H1 (cell line): ENCODE results near the gene DNLZ. TPM values are rescaled to one million over a fixed set of nuclear protein-coding genes. Genes with fewer than 3 reads are reported as not detected.

Experiments used
- CTCF ChIA-PET: fragments of 300-600 bp; sonication (Branson Sonifier 250); formaldehyde crosslinking; loops from one replicate; lab custom pipeline; 2021; ENCODE audit not compliant: partially characterized antibody; lab: Charles Lee
- POLR2A ChIA-PET: fragments of 300-600 bp; sonication (Branson Sonifier 250); formaldehyde crosslinking; loops from one replicate; lab custom pipeline; 2021; ENCODE audit warnings: inconsistent platforms; ENCODE audit not compliant: partially characterized antibody; lab: Charles Lee
- DNase-seq, 2 experiments: peaks; one replicate each; pipeline versions ENCODE4 v3.0.0 to v3.0.0-alpha.2; 2010 to 2022; ENCODE audit warnings: low spot score in 2 of 2, low read depth in 1 of 2, mixed read lengths in 1 of 2
- FAIRE-seq: peaks from 2 replicates; lab custom pipeline; 2011; peaks lifted over from hg19 to GRCh38; lab: Jason Lieb, UNC
- H2AFZ ChIP-seq: 2 replicates; pipeline ENCODE4 v1.8.1; 2012; ENCODE audit warnings: low read length, inconsistent platforms
- H2AK5ac ChIP-seq: 2 replicates; pipeline ENCODE4 v1.6.1; 2013; ENCODE audit warnings: low read depth, low read length
- H2BK120ac ChIP-seq: replicated peaks from 2 replicates; pipeline ENCODE3; 2013; ENCODE audit warnings: low read depth, low read length, inconsistent platforms
- H2BK12ac ChIP-seq: 2 replicates; pipeline ENCODE4 v1.6.1; 2013; ENCODE audit warnings: low read depth, low read length
- H2BK15ac ChIP-seq: 2 replicates; pipeline ENCODE4 v1.6.1; 2013; ENCODE audit warnings: low read length
- H2BK20ac ChIP-seq: 2 replicates; pipeline ENCODE4 v1.6.1; 2013; ENCODE audit warnings: low read length
- H2BK5ac ChIP-seq: 2 replicates; pipeline ENCODE4 v1.6.1; 2013; ENCODE audit warnings: low read depth, low read length
- H3K14ac ChIP-seq: 2 replicates; pipeline ENCODE4 v1.6.1; 2013; ENCODE audit warnings: inconsistent platforms; ENCODE audit not compliant: insufficient read length
- H3K18ac ChIP-seq: 2 replicates; pipeline ENCODE4 v1.6.1; 2013; ENCODE audit warnings: low read length; ENCODE audit errors: extremely low read depth
- H3K23ac ChIP-seq: 2 replicates; pipeline ENCODE4 v1.6.1; 2013; ENCODE audit warnings: inconsistent platforms; ENCODE audit not compliant: insufficient read length
- H3K23me2 ChIP-seq: 2 replicates; pipeline ENCODE4 v1.6.1; 2013; ENCODE audit warnings: low read depth, low read length
- H3K27ac ChIP-seq: 2 replicates; pipeline ENCODE4 v1.6.1; 2011; ENCODE audit warnings: low read depth, low read length, inconsistent platforms
- H3K27me3 ChIP-seq, 4 experiments: replicated peaks in 1 of 4; 1 replicate in 1 of 4; 2 replicates in 3 of 4; pipeline versions ENCODE4 v1.6.1 to v1.8.1; 2011 to 2013; ENCODE audit warnings: low read length in 3 of 4, mild to moderate bottlenecking in 3 of 4, inconsistent platforms in 2 of 4, mixed read lengths in 2 of 4, moderate library complexity in 1 of 4; ENCODE audit not compliant: control insufficient read depth in 3 of 4, insufficient read depth in 3 of 4; ENCODE audit errors: extremely low read depth in 1 of 4
- H3K36me3 ChIP-seq, 4 experiments: 2 replicates each; pipeline versions ENCODE4 v1.6.1 to v1.8.1; 2011 to 2013; ENCODE audit warnings: mild to moderate bottlenecking in 4 of 4, low read length in 3 of 4, moderate library complexity in 2 of 4, control low read depth in 1 of 4, inconsistent platforms in 1 of 4; ENCODE audit not compliant: insufficient read depth in 4 of 4, control insufficient read depth in 2 of 4
- H3K4ac ChIP-seq: replicated peaks from 2 replicates; pipeline ENCODE3; 2013; ENCODE audit warnings: low read length, low read depth, mixed read lengths, inconsistent platforms; ENCODE audit not compliant: insufficient read length
- H3K4me1 ChIP-seq, 4 experiments: replicated peaks in 1 of 4; 1 replicate in 1 of 4; 2 replicates in 3 of 4; pipeline versions ENCODE4 v1.6.1 to v1.8.1; 2011 to 2013; ENCODE audit warnings: low read length in 3 of 4, inconsistent platforms in 2 of 4, mixed read lengths in 1 of 4; ENCODE audit not compliant: insufficient read depth in 4 of 4, control insufficient read depth in 3 of 4
- H3K4me2 ChIP-seq, 2 experiments: 2 replicates each; pipeline versions ENCODE4 v1.6.1 to v1.8.1; 2011 to 2013; ENCODE audit warnings: low read depth in 2 of 2, low read length in 2 of 2, control low read depth in 1 of 2, inconsistent platforms in 1 of 2, mild to moderate bottlenecking in 1 of 2; ENCODE audit not compliant: insufficient read depth in 1 of 2
- H3K4me3 ChIP-seq, 4 experiments: fragments of 200-600, 300-600 bp in 1 of 4; sonication (generic), shearing (Covaris generic), sonication (Bioruptor Twin) in 1 of 4; 2 replicates each; pipeline versions ENCODE4 v1.5.1 to v1.8.1; 2011 to 2016; ENCODE audit warnings: low read length in 4 of 4, low read depth in 3 of 4, control low read depth in 2 of 4, inconsistent platforms in 2 of 4, mild to moderate bottlenecking in 2 of 4, mixed read lengths in 1 of 4, moderate library complexity in 1 of 4; ENCODE audit not compliant: insufficient read depth in 2 of 4; ENCODE audit errors: extremely low read depth in 1 of 4
- H3K56ac ChIP-seq: replicated peaks from 2 replicates; pipeline ENCODE3; 2013; ENCODE audit warnings: low read depth, mild to moderate bottlenecking, mixed read lengths, low read length, inconsistent platforms; ENCODE audit not compliant: insufficient read length
- H3K79me1 ChIP-seq: 2 replicates; pipeline ENCODE4 v1.6.1; 2013; ENCODE audit warnings: low read depth, low read length, control low read depth
- H3K79me2 ChIP-seq, 2 experiments: 2 replicates each; pipeline versions ENCODE4 v1.6.1 to v1.8.1; 2012 to 2013; ENCODE audit warnings: low read length in 2 of 2, mild to moderate bottlenecking in 2 of 2, inconsistent platforms in 1 of 2; ENCODE audit not compliant: insufficient read depth in 2 of 2, control insufficient read depth in 1 of 2
- H3K9ac ChIP-seq, 4 experiments: replicated peaks in 1 of 4; 1 replicate in 1 of 4; 2 replicates in 3 of 4; pipeline versions ENCODE4 v1.6.1 to v1.8.1; 2011 to 2013; ENCODE audit warnings: low read depth in 3 of 4, low read length in 3 of 4, control low read depth in 2 of 4, mild to moderate bottlenecking in 2 of 4, moderate library complexity in 2 of 4, inconsistent platforms in 1 of 4; ENCODE audit errors: extremely low read depth in 1 of 4
- H3K9me3 ChIP-seq, 2 experiments: 2 replicates each; pipeline versions ENCODE4 v1.6.1 to v1.8.1; 2012 to 2013; ENCODE audit warnings: mild to moderate bottlenecking in 2 of 2, moderate library complexity in 2 of 2, control low read depth in 1 of 2, inconsistent platforms in 1 of 2, low read depth in 1 of 2, low read length in 1 of 2, mixed read lengths in 1 of 2; ENCODE audit not compliant: insufficient read depth in 2 of 2
- H4K20me1 ChIP-seq, 2 experiments: replicated peaks in 1 of 2; 2 replicates each; pipeline versions ENCODE3 to v1.8.1; 2011 to 2013; ENCODE audit warnings: inconsistent platforms in 2 of 2, low read length in 2 of 2, mild to moderate bottlenecking in 1 of 2; ENCODE audit not compliant: insufficient read depth in 2 of 2, control insufficient read depth in 1 of 2
- H4K5ac ChIP-seq: 2 replicates; pipeline ENCODE4 v1.6.1; 2013; ENCODE audit warnings: low read length, low read depth, mixed read lengths, inconsistent platforms; ENCODE audit not compliant: insufficient read length
- H4K8ac ChIP-seq: 2 replicates; pipeline ENCODE4 v1.8.0; 2013; ENCODE audit warnings: mild to moderate bottlenecking, moderate library complexity, low read length, inconsistent platforms; ENCODE audit not compliant: insufficient read depth; ENCODE audit errors: extremely low read depth
- H4K91ac ChIP-seq: replicated peaks from 2 replicates; pipeline ENCODE3; 2013; ENCODE audit warnings: low read length, mixed read lengths, inconsistent platforms; ENCODE audit not compliant: insufficient read length
- EP300 ChIP-seq, 2 experiments: IDR thresholded peaks; 1 replicate in 1 of 2; 2 replicates in 1 of 2; pipeline ENCODE4 v1.6.1; 2011 to 2012; ENCODE audit warnings: low read depth in 2 of 2, low read length in 2 of 2, mild to moderate bottlenecking in 2 of 2, borderline replicate concordance in 1 of 2, inconsistent platforms in 1 of 2, moderate library complexity in 1 of 2
- SRF ChIP-seq: IDR thresholded peaks from 2 replicates; pipeline ENCODE4 v1.6.1; 2011; ENCODE audit warnings: mild to moderate bottlenecking, low read depth, low read length, moderate library complexity
- WGBS, 2 experiments: shearing (Covaris generic) in 1 of 2; methylation state at CpG; one replicate each; pipeline versions ENCODE4 v1.1.6 to v1.1.7; 2013 to 2015; ENCODE audit warnings: low lambda C conversion rate in 2 of 2, mixed read lengths in 2 of 2, inconsistent platforms in 1 of 2, low coverage in 1 of 2, missing lambda C conversion rate in 1 of 2; ENCODE audit not compliant: insufficient replicate concordance in 2 of 2, insufficient coverage in 1 of 2, insufficient read length in 1 of 2; ENCODE audit errors: extremely low coverage in 1 of 2, missing lambda C conversion rate in 1 of 2; 5-methylcytosine and 5-hydroxymethylcytosine counted together
- polyA plus RNA-seq, 7 experiments: library from polyadenylated mRNA; depleted of rRNA in 3 of 7; stranded (reverse) in 5 of 7; unstranded in 2 of 7; fragments of >200 nt in 5 of 7; fragments of 200-250 nt in 2 of 7; gene quantifications; 1 replicate in 5 of 7; 2 replicates in 1 of 7; 4 replicates in 1 of 7; pipeline versions ENCODE4 v1.2.1 to v1.2.3, GENCODE V29; 2011 to 2013; ENCODE audit warnings: missing spikeins in 2 of 7, mixed read lengths in 2 of 7
- total RNA-seq: library from RNA; stranded (reverse); fragmentation: NEBNext Ultra II Directional; extraction: Animal tissue kit (Norgen Biotek cat#: 25700); gene quantifications from 2 replicates; pipeline ENCODE4 v1.2.1, GENCODE V29; 2021
- TF ChIP-seq, protein P1 (sequence below), 3 experiments: IDR thresholded peaks; 1 replicate in 2 of 3; 2 replicates in 1 of 3; pipeline versions ENCODE4 v1.5.1 to v1.6.1; 2011; ENCODE audit warnings: low read length in 3 of 3, mild to moderate bottlenecking in 3 of 3, inconsistent platforms in 2 of 3, low read depth in 1 of 3, moderate library complexity in 1 of 3; ENCODE audit not compliant: insufficient read depth in 1 of 3; ENCODE audit errors: control extremely low read depth in 1 of 3

DNLZ gene
- total and polyA plus RNA-seq, 2 of the 8 experiments (the other 6 are each of a cell fraction or from before 2014, with no cell fraction given) = 11.6 to 17.9 TPM

DNA sequence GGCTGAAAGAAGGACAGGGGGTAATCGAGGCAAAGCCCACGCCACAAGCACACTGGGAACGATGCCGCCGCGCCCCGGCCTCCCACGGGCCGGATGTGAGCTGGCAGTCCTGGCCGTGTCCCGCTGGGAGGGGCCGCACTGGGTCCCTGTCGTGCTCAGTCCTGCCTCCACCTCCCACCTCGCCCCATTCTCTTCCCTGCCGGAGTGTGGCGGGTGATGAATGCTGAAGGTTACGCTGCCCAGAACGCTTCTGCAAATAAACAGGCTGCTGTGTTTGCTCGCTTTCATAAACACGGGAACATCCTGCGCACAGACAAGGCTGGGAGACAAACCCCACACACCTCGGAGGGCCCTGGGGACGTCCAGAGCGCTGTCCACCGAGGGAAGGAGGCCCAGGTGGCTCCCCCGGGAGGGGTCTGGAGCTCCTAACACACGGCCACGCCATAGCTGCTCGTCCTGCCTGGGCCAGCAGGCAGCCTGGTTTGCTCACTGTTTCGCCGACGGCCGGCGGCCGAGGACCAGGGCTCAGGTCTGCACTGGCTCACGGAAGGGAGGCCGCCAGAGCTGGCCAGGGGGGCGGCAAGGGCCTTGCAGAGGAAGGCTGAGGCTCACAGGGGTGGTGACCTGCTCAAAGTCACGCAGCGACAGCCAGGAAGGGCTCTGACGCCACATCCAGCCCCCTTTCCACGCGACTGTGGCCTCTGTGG lies 2.3 kb downstream of the DNLZ start:
- no peak overlapping the region for H3K23ac ChIP-seq
- no peaks in the 10 kb centered on the region for H3K79me2 ChIP-seq
- no peak overlapping the region; the same call in 1 of the 2 replicates for H4K8ac ChIP-seq
- H3K9me3 ChIP-seq = peaks cover 0 to 3% of the 10 kb centered on the region in 2 experiments; a peak in 1 of 4 replicates
- H4K20me1 ChIP-seq = peaks cover 3 to 7% of the 10 kb centered on the region in 2 experiments
- H2BK5ac ChIP-seq = no peak overlapping the region
- no peak overlapping the region for H3K9ac ChIP-seq
- no peak overlapping the region for H3K14ac ChIP-seq
- H3K4me2 ChIP-seq = no peak overlapping the region
- H3K4me3 ChIP-seq = no peak overlapping the region
- no peak overlapping the region for H3K18ac ChIP-seq
- no peak overlapping the region for H4K5ac ChIP-seq
- POLR2A ChIA-PET = interaction anchor here (1.6 to 15.8 kb wide), 6 partner anchors 12 to 39 kb away, joined by 4 to 137 read pairs (median 24); partner anchors contain the start of genes CARD9 and SNAPC4
- H3K36me3 ChIP-seq = peaks cover 0 to 2% (median 0%) of the 10 kb centered on the region in 4 experiments; a peak in 1 of 8 replicates
- H2BK15ac ChIP-seq = no peak overlapping the region
- CTCF ChIA-PET = interaction anchor here (1.0 to 7.1 kb wide), 4 partner anchors 16 to 61 kb away, joined by 3 to 80 read pairs (median 9); no protein-coding TSS in a partner anchor
- H3K56ac ChIP-seq = no peak overlapping the region
- H3K4ac ChIP-seq = no peak overlapping the region
- H3K23me2 ChIP-seq = no peaks in the 10 kb centered on the region; the same call in 1 of the 2 replicates
- no peak overlapping the region for H2AK5ac ChIP-seq
- FAIRE-seq (no peak), DNase-seq (no peak)
- TF ChIP-seq EP300 (IDR thresholded peaks at IDR 0.05; ENCODE audit: borderline replicate concordance in 1 of 2, low read depth in 2 of 2, low read length in 2 of 2) (no peak), SRF (no peak)
- TF ChIP-seq, protein P1, sequence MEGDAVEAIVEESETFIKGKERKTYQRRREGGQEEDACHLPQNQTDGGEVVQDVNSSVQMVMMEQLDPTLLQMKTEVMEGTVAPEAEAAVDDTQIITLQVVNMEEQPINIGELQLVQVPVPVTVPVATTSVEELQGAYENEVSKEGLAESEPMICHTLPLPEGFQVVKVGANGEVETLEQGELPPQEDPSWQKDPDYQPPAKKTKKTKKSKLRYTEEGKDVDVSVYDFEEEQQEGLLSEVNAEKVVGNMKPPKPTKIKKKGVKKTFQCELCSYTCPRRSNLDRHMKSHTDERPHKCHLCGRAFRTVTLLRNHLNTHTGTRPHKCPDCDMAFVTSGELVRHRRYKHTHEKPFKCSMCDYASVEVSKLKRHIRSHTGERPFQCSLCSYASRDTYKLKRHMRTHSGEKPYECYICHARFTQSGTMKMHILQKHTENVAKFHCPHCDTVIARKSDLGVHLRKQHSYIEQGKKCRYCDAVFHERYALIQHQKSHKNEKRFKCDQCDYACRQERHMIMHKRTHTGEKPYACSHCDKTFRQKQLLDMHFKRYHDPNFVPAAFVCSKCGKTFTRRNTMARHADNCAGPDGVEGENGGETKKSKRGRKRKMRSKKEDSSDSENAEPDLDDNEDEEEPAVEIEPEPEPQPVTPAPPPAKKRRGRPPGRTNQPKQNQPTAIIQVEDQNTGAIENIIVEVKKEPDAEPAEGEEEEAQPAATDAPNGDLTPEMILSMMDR (IDR thresholded peaks at IDR 0.05; ENCODE audit: control extremely low read depth in 1 of 3, insufficient read depth in 1 of 3, low read depth in 1 of 3, low read length in 3 of 3) = no peak
- H2BK12ac ChIP-seq = no peak overlapping the region
- peaks cover 0 to 2% (median 0%) of the 10 kb centered on the region in 4 experiments; a peak in 2 of 7 replicates for H3K27me3 ChIP-seq
- no peak overlapping the region for H4K91ac ChIP-seq
- WGBS, 2 experiments = 94% methylated on average over 35 of the region's 43 CpGs; no CpG with 5 or more reads in 1 of the 2 experiments
- peaks cover 3% of the 10 kb centered on the region for H3K79me1 ChIP-seq
- no peak overlapping the region for H2AFZ ChIP-seq
- no peak overlapping the region for H3K27ac ChIP-seq
- peaks cover 0 to 8% (median under 1%) of the 10 kb centered on the region in 4 experiments; a peak in 3 of 7 replicates for H3K4me1 ChIP-seq
- no peak overlapping the region for H2BK20ac ChIP-seq
- no peak overlapping the region for H2BK120ac ChIP-seq
